Amniotic stem cell (primary cell): Measurements from ENCODE around the gene NPIPA8.
"Not testable (repeated sequence)": the region's sequence is repeated elsewhere in the genome, so short reads cannot be mapped to it uniquely, and the experiment has no call there.

Source experiments
- DNase-seq: peaks from one replicate; lab custom pipeline; 2025; lab: John Stamatoyannopoulos, UW

The NPIPA8 gene

DNA sequence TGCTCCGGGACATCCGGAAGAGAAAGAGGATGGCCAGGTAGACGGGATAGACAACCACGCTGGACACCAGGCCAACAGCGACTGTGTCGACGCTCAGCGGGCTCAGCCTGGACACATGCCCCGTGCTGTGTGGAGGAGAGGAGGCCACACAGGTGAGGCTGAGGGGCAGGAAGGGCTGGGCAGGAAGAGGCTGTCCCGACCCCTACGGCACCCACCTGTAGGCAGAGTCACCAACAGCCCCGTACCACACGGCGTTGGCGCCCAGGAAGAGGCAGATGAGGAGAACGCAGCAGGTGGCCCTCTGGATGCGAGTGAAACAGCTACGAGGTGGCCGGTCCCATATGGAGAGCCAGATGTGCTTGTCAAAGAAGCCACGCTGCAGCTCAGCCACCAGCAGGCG lies at the start of gene NPIPA8:
NPIPA8 (minus strand) TSS at position 101 of the 400 bp plus-strand sequence. CDS start 4,074 bp downstream, outside the sequence.
- not testable (repeated sequence) for DNase-seq

DNA sequence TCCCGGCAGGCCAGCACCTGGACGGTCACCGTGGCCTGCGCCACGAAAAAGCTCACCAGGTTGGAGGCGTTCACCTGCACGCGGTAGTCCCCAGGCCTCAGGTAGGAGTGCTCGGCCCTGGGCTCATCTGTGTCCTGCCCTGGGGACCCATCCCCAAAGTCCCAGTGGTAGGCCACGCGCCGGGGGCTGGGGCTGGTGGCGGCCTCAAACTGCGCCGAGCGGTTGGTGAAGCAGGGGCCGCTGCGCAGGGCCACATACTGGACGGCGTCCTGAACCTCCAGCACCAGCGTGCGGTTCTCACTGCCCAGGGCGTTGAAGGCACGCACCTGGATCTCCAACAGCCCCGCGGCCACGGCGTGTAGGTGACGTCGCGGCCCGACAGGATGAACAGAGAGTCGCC lies 48.7 kb upstream of the NPIPA8 start:
- not testable (repeated sequence) for DNase-seq

DNA sequence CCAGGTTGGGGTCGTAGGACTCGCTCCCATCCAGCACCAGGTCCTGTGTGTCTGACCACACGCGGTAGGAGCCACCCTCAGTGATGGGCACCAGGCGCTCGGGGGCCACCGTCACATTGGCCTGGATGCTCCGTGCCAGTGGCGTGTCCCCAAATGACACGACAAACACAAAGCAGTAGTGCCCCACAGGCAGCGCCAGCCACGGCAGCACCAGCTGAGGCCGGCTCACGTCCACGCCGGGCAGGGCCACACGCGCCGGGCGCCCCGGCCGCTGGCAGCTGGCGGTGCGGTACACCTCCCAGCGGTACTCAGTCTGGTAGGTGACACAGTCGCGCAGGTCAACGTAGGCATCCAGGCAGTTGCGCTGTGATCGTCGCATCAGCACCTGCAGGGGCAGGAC lies 48.3 kb upstream of the NPIPA8 start:
- not testable (repeated sequence) for DNase-seq

DNA sequence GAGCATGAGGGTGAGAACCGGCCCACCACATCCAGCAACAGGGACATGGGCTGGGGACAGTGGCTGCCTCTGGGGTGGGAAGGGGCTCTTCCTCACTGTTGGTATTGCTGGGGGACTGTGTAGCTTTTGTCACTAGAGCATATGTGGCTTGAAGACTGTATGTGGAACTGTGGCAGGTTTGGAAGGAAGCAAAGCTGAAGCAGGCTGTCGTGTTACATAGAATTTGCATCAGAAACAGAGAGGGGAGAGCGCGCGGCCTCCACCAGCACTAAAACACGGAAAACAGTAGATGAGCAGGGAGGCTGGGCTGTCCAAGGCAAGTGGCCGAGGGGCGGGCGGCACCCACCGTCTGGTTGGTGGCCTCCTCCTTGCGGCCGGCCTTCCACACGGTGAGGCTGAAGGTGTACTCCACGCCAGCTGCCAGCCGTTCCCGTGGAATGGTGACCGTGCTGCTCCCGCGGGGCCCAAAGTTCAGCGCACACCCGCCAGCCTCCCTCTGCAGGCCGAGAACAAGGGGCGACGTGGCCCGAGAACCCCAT lies 47.6 kb upstream of the NPIPA8 start:
- not testable (repeated sequence) for DNase-seq

DNA sequence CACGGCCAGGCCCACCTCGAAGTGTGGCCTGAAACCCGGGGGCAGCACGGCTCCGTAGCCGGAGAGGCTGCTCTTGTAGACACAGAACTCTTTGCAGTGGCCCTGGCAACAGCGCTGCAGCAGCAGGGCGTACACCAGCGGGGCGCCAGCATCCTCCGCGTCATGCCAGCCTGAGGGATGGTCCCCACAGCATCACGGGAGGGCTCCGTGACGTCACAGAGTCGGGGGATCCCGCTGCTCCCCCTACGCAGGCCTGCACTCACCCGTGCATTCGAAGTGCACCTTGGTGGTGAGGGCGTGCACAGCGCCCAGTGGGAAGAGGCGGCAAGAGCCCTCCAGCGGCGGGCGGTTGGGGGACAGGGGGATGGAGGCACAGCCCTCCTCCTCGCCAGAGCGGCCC lies 46.2 kb upstream of the NPIPA8 start:
- DNase-seq = not testable (repeated sequence)

DNA sequence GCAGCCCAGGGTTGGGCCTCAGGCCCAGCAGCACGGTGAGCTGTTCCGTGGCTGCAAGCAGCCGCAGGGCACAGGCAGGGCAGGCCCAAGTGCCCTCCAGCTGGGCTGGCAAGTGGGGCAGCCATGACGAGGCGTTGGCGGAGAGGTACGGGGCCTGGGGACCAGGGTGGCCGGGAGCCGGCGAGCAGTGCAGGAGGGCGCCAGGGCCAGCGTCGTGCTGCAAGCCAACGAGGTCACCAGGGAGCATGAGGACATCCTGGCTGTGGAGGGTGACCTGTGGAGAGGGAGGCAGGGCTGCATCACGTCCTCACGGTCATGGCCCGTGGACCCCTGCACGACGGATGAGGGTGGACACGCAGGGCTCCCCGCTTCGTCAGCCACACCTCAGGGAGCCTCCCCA lies 11.2 kb upstream of the NPIPA8 start:
- DNase-seq = not testable (repeated sequence)

DNA sequence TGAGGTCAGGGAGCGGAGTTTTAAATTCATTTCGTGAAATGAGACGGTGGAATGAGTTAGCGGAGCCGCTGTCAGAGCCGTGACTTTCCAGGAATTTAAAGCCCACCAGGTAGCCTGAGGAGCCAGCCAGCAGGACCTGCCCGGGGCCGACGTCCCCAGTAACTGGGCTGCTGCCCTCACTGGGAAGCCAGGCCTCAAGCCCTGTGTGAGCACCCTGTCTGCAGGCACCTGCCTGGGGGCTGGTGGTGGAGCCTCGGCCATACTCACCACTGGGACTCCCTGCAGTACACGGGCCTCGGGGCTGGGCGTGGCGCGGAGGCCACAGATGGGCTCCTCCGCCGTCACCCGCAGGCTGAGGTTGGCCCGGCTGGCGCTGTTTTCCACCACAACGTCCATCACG lies 10.5 kb upstream of the NPIPA8 start:
- not testable (repeated sequence) for DNase-seq

DNA sequence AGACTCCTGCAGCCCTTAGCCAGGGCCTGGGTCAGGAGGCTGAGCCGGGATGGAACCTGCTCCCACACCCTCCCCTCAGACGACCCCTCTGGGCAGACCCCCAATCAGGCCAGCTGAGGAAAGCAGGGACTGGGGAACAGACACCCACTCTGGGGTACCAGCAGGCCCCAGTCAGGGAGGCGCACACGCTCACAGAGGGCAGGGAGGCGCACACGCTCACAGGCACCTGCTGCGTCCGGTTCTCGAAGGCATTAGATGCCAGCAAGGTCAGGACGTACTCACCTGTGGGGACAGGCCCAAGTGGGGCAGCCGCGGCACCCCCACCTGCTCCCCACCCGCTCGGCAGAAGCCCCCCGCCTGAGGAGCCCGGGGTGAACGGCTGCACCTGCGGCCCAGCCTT lies 8.1 kb upstream of the NPIPA8 start:
- not testable (repeated sequence) for DNase-seq

DNA sequence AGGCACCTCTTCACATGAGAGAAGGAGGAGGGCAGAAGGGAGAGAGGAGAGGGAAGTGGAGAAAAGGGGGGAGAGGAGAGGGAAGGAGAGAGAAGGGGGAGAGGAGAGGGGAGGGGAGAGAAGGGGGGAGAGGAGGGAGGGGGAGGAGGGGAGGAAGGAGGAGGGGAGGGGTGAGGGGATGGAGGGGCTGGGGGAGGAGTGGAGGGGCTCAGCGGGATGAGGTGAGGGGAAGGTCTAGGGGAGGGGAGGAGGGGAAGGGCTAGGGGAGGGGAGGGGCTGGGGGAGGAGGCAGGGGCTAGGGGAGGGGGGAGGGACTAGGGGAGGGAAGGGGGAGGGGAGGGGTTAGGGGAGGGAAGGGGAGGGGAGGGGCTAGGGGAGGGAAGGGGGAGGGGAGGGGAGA lies 5.5 kb upstream of the NPIPA8 start:
- DNase-seq = not testable (repeated sequence)

DNA sequence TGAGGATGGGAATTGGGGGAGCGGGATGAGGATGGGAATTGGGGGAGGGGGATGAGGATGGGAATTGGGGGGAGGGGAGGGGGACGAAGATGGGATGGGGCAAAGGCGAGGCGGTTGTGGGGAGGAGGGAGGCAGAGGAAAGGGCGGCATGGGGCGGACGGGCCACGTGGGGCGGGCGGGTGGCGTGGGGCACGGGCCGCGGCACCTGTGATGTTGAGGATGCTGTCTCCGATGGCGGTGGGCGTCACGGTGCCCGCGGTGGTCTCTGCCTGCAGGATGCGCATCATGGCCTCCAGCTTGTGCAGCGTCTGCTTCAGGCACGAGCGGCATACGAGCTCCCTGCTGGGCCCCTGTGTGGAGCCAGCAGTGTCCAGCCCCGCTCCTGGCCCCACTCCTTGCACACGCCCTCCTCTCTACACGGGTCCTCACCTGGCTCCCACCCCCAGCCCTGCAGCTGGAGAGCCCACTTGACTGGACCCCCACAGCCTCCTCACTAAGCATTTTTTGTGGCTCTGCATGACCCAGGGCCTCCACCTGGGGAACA lies 5.0 kb upstream of the NPIPA8 start:
- DNase-seq = not testable (repeated sequence)

DNA sequence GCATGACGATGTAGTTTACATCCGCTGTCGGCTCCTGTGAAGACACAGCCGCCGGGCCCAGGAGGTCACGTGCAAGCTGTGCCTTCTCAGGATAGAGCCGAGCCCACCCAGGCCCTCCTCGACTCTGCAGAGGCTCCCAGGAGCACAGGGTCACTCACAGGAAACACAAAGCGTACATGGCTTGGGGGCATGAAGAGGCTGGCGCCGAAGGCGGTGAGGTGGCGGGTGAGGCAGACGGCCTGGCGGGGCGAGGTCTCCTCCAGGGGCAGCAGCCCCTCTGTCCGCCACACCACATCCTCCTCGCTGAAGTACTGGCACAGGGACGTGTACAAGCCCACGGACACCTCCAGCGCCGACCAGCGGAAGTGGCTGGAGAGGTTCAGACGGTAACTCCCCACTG lies 2.7 kb upstream of the NPIPA8 start:
- DNase-seq = not testable (repeated sequence)

DNA sequence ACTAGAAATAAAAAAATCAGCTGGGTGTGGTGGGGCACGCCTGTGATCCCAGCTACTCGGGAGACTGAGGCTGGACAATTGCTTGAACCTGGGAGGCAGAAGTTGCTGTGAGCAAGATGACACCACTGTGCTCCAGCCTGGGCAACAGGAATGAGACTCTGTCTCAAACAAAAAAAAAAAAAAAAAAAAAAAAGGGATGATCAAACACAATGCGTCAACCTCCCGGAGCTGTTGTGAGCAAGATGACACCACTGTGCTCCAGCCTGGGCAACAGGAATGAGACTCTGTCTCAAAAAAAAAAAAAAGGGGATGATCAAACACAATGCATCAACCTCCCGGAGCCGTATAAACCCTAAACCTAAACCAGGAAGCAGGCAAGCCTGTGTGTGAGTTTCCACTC lies 24.7 kb downstream of the NPIPA8 start:
- not testable (repeated sequence) for DNase-seq

DNA sequence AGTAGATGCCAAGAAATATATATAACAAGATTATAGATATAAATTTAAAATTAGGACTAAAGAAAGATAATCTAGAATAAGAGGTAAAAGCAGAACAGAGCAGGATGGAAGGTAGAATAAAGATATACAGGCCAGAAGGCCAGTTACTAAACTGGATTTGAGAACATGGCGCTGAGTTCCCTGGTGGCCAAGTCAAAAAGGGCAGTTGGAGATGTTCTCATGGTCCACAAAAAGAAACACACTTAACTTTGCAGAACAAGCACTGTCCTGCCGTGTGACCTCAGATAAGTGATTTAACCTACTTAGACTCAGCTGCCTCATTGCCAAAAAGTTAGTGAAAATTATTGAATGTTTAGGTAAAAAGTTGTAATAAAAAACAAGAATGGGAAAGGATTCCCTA lies 27.4 kb downstream of the NPIPA8 start:
- DNase-seq = not testable (repeated sequence)

DNA sequence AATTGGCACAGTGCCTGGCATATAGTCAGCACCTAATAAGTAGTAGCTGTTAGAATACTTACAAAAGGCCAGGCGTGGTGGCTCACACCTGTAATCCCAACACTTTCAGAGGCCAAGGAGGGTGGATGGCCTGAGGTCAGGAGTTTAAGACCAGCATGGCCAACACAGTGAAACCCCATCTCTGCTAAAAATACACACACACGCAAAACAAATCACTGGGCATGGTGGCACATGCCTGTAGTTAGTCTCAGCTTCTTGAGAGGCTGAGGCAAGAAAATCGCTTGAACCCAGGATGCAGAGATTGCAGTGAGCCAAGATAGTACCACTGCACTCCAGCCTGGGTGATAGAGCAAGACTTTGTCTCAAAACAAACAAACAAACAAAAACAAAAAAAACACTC lies 29.3 kb downstream of the NPIPA8 start:
- not testable (repeated sequence) for DNase-seq

DNA sequence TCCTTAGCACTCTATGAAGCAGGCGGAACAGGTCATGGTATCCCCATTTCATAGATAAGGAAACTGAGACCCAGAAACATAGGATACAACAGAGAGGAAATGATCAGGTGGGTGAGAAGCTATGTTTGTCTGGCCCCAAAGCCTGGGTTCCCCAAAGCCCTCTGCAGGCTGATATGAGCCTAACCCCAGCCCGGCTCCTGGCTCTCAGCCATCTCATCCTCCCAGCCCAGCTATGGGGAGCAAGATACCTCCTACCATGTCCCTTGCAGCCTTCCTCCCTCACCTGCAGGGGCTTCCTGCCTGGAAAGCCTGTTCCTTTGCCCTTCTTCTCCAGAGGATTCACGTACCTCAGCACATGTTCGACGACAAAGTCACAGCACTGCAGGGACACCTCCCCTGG lies 30.5 kb downstream of the NPIPA8 start:
- not testable (repeated sequence) for DNase-seq

DNA sequence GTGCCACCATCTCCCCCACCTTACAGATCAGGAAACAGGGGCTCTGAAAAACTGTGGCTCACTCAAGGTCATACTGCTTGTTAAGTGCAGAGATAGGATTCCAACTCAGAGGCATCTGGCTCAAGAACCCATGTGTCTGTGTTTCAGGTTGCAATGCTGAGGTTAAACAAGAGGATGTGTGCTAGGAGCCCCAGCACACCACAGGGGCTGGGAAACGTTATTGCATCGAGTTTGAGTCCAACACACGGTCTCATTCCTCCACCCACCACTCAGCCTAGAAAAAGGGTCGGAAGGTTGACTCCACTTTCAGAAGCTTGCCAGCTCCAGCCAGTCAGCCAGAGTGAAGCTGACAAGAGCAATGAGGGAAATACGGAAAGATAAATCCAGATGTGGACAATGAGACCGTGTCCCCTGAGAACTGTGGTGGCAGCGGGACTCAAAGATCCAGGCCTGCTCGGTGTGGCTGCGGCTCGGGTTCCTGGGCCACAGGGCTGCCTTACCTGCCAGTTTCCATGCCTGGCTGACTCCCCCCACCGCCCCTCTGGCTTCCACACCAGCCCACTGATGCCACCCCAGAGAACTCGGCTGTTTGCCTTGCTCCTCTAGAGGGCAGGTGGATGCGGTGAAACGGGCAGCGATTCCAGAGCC lies 33.4 kb downstream of the NPIPA8 start:
- not testable (repeated sequence) for DNase-seq

DNA sequence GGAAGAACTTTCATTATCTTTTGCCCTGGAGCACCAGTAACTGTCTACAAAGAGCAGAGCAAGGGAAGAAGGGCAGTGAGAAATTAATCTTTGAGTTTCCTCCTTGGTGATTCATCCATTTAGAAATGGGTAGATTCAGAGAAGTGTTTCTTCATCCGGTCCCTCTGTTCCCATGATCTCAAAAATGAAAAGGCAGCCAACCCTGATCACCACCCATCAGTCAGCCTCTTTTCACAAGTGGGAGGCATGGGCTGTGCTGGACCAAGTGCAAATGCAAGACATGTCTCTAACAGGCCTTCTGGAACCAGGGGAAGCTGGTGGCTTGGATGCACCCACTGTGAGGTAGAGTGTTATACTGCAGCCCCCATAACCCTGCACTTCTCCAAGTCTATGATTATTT lies 38.8 kb downstream of the NPIPA8 start:
- not testable (repeated sequence) for DNase-seq

DNA sequence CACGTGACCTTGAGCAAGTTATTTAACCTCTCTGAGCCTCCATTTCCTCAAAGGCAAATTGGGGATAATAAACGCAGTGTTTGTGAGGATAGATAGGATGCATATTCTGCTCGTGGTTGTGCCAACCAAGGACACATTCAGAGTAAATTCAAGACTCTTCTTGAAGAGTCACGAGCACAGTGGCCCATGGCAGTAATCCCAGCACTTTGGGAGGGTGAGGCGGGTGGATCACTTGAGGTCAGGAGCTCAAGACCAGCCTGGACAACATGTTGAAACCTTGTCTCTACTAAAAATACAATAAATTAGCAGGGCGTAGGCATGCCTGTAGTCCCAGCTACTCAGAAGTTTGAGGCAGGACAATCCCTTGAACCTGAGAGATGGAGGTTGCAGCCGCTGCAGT lies 39.6 kb downstream of the NPIPA8 start:
- DNase-seq = not testable (repeated sequence)

DNA sequence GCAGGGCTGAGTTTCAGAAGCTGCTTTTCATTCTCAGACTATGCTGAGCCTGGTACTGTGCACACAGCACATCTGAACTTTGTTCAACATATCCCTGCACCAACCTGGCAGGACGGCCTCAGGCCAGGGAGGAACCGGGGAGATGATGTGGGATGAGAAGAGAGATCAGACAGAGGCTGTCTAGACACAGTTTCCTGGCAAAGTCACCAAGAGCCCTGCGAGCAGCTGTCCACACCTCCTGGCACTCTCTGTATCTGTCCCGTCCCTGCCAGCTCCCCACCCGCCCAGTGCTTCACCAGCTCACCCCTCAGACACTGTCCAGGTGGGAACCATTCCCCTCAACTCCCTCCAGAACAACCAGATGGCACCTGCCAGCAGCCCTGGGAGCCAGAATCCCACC lies 42.2 kb downstream of the NPIPA8 start:
- DNase-seq = not testable (repeated sequence)

DNA sequence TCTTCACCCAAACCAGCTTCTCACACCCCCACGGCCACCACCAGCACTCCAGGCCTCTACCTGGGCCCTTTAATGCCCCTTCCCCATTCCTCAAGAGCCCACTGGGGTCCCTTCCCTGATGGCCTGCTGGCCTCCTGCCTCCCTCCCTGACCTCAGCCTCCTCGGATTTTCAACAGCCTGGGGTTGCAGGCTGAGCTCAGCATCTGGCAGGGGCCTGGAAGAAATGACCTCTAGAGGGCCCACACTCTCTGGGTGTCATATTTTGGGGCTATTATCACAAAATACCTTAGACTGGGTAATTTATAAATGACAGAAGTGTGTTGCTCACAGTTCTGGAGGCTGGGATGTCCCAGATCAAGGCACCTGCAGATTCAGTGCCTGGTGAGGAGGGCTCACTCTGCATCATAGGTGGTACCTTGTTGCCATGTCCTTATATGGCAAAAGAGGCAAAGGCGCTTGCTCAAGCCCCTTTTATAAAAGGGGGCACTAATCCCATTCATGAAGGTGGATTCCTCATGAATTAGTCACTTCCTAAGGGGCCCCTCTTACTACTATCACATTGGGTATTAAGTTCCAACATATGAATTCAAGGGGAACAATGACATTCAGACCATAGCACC lies 43.1 kb downstream of the NPIPA8 start:
- not testable (repeated sequence) for DNase-seq

DNA sequence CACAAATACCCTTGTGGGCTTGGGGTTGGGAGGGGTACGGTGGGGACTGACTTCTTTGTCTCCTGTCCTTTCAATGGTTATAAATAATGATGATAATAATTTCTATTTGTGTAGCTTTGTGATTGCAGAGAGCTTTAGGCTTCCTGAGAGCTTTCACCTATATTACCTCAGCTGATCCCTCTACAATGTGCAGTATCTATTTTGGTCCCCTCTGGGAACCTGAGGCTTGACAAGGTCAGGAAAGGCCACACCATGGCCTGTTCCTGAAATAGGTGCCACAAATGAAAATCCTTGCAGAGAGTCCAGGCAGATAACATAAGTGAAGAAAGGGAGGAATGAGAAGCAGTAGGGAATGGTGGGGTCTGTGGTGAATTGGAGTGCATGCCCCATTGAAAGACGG lies 45.6 kb downstream of the NPIPA8 start:
- not testable (repeated sequence) for DNase-seq

DNA sequence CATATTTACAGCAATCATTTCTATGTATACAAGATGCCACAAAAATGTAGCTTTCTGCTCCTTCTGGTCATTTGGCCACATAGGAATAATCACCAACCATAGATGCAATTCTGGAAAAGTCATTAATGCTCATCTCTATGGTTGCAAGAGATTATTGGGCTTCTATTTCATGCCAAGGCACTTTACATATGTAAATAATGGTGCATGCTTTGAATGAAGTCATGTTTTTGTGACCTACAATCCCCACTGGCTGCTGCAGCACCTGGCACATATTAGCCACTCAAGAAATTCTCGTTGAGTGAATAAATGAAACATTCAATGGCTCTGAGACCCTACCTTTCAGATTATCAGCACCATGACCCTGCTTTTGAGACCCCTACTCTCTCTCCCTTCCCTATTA lies 50.2 kb downstream of the NPIPA8 start:
- not testable (repeated sequence) for DNase-seq

DNA sequence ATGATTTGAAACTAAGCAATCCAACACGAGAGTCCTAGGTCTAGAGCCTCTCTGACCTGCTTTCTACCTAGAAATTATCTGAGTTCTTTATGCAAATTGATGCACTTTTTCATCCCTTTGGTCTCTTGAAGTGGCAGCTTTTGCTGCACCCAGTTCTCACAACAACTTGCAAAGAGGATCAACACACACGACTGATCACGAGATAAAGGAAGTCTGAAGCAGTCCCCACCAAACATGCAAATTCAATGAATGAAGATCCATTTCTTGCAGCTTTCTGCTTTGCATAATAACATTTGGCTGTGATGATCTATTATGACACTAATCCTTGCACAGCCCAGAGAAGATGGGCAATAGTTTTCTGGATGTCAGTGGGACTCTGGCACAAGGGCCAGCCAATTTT lies 56.2 kb downstream of the NPIPA8 start:
- DNase-seq = not testable (repeated sequence)
